Trophoblast cell (in vitro differentiated cells and primary cell): ENCODE measurements around the gene ENTREP1.

Source experiments
- DNase-seq, 2 donors: peaks; one replicate each; pipeline ENCODE4 v3.0.0-alpha.2; 2016
- H2AFZ ChIP-seq: 2 replicates; pipeline ENCODE4 v1.6.1; 2013; ENCODE audit warnings: low read length, moderate library complexity, mild to moderate bottlenecking; ENCODE audit not compliant: insufficient read depth, poor library complexity
- H2AK5ac ChIP-seq: 2 replicates; pipeline ENCODE4 v1.6.1; 2013; ENCODE audit warnings: mild to moderate bottlenecking, low read length
- H2BK120ac ChIP-seq: 2 replicates; pipeline ENCODE4 v1.6.1; 2013; ENCODE audit warnings: low read length, mild to moderate bottlenecking, moderate library complexity; ENCODE audit not compliant: insufficient read depth, poor library complexity
- H2BK12ac ChIP-seq: 2 replicates; pipeline ENCODE4 v1.6.1; 2013; ENCODE audit warnings: mild to moderate bottlenecking, low read length, moderate library complexity
- H2BK5ac ChIP-seq: 2 replicates; pipeline ENCODE4 v1.6.1; 2013; ENCODE audit warnings: low read length, low read depth, moderate library complexity, mild to moderate bottlenecking; ENCODE audit not compliant: poor library complexity
- H3K14ac ChIP-seq: 2 replicates; pipeline ENCODE4 v1.6.1; 2013; ENCODE audit warnings: mild to moderate bottlenecking, low read length
- H3K18ac ChIP-seq: 2 replicates; pipeline ENCODE4 v1.6.1; 2013; ENCODE audit warnings: mild to moderate bottlenecking, low read length
- H3K23ac ChIP-seq: 2 replicates; pipeline ENCODE4 v1.6.1; 2013; ENCODE audit warnings: low read length
- H3K27ac ChIP-seq: 2 replicates; pipeline ENCODE4 v1.5.1; 2013; ENCODE audit warnings: low read depth, mild to moderate bottlenecking, inconsistent platforms, low read length, moderate library complexity
- H3K27me3 ChIP-seq: 2 replicates; pipeline ENCODE4 v1.6.1; 2013; ENCODE audit warnings: inconsistent platforms, mild to moderate bottlenecking, low read length, moderate library complexity; ENCODE audit not compliant: insufficient read depth
- H3K36me3 ChIP-seq, 2 experiments: 1 replicate in 1 of 2; 2 replicates in 1 of 2; pipeline ENCODE4 v1.6.1; 2013; ENCODE audit warnings: low read length in 2 of 2, mild to moderate bottlenecking in 2 of 2, moderate library complexity in 1 of 2; ENCODE audit not compliant: insufficient read depth in 2 of 2, control insufficient read depth in 1 of 2
- H3K4ac ChIP-seq: 2 replicates; pipeline ENCODE4 v1.6.1; 2013; ENCODE audit warnings: low read depth, mild to moderate bottlenecking, low read length, moderate library complexity
- H3K4me1 ChIP-seq, 2 experiments: 1 replicate in 1 of 2; 2 replicates in 1 of 2; pipeline ENCODE4 v1.6.1; 2013; ENCODE audit warnings: low read length in 2 of 2, mild to moderate bottlenecking in 2 of 2, moderate library complexity in 1 of 2; ENCODE audit not compliant: insufficient read depth in 2 of 2, control insufficient read depth in 1 of 2
- H3K4me2 ChIP-seq: 2 replicates; pipeline ENCODE4 v1.6.1; 2013; ENCODE audit warnings: inconsistent platforms, mild to moderate bottlenecking, low read length, moderate library complexity
- H3K4me3 ChIP-seq: 2 replicates; pipeline ENCODE4 v1.5.1; 2013; ENCODE audit warnings: mild to moderate bottlenecking, low read depth, low read length, inconsistent platforms
- H3K79me1 ChIP-seq: one replicate; pipeline ENCODE4 v1.6.1; 2013; ENCODE audit warnings: low read length
- H3K79me2 ChIP-seq: 2 replicates; pipeline ENCODE4 v1.6.1; 2013; ENCODE audit warnings: low read length, mild to moderate bottlenecking; ENCODE audit not compliant: control insufficient read depth, insufficient read depth, poor library complexity
- H3K9ac ChIP-seq: 2 replicates; pipeline ENCODE4 v1.6.1; 2013; ENCODE audit warnings: mild to moderate bottlenecking, low read length
- H3K9me3 ChIP-seq: 2 replicates; pipeline ENCODE4 v1.6.1; 2013; ENCODE audit warnings: low read depth, mild to moderate bottlenecking, control low read depth, inconsistent platforms, low read length; ENCODE audit not compliant: insufficient read depth
- H4K12ac ChIP-seq: 2 replicates; pipeline ENCODE4 v1.6.1; 2013; ENCODE audit warnings: low read depth, mild to moderate bottlenecking, low read length, moderate library complexity
- H4K8ac ChIP-seq: 2 replicates; pipeline ENCODE4 v1.6.1; 2013; ENCODE audit warnings: low read depth, mild to moderate bottlenecking, low read length, moderate library complexity
- H4K91ac ChIP-seq: one replicate; pipeline ENCODE4 v1.6.1; 2013; ENCODE audit warnings: low read depth, mild to moderate bottlenecking, low read length, moderate library complexity
- whole genome bisulfite sequencing: extraction: QIAGEN DNeasy Blood & Tissue Kit; methylation state at CpG from one replicate; pipeline ENCODE4 v1.1.7; 2013; ENCODE audit warnings: missing lambda C conversion rate; ENCODE audit not compliant: insufficient read length, insufficient coverage; ENCODE audit errors: extremely low coverage; 5-methylcytosine and 5-hydroxymethylcytosine counted together

The ENTREP1 gene

GRCh38 chr9:69355232-69355631 lies 30.2 kb downstream of the ENTREP1 start:
- no CpG with 5 or more reads among the region's 1 CpG for WGBS
- H4K91ac ChIP-seq = no peak overlapping the region
- H3K36me3 ChIP-seq = no peaks in the 10 kb centered on the region

GRCh38 chr9:69357030-69357775 lies 32.2 kb downstream of the ENTREP1 start:
- no peak overlapping the region for H3K18ac ChIP-seq
- no CpG with 5 or more reads among the region's 3 CpGs for WGBS
- no peak overlapping the region for H2BK12ac ChIP-seq
- H3K4me2 ChIP-seq = no peak overlapping the region
- no peaks in the 10 kb centered on the region for H3K9me3 ChIP-seq
- H3K27ac ChIP-seq = no peak overlapping the region
- DNase-seq = no peak
- no peak overlapping the region for H3K4ac ChIP-seq
- no peak overlapping the region for H2BK5ac ChIP-seq
- no peaks in the 10 kb centered on the region for H3K79me1 ChIP-seq
- no peak overlapping the region for H4K8ac ChIP-seq
- H3K27me3 ChIP-seq = no peaks in the 10 kb centered on the region
- no peak overlapping the region for H2AFZ ChIP-seq
- no peak overlapping the region for H3K9ac ChIP-seq
- no peak overlapping the region for H4K91ac ChIP-seq
- H3K4me3 ChIP-seq = no peak overlapping the region
- no peaks in the 10 kb centered on the region for H3K79me2 ChIP-seq
- H4K12ac ChIP-seq = no peak overlapping the region
- no peaks in the 10 kb centered on the region for H3K4me1 ChIP-seq
- H2BK120ac ChIP-seq = no peak overlapping the region
- H3K36me3 ChIP-seq = no peaks in the 10 kb centered on the region
- no peak overlapping the region for H3K23ac ChIP-seq
- no peak overlapping the region for H2AK5ac ChIP-seq
- no peak overlapping the region for H3K14ac ChIP-seq

More at GRCh38 chr9:69355232-69355631, 30.2 kb downstream of the ENTREP1 start:
- H2AK5ac ChIP-seq = no peak overlapping the region
- H3K18ac ChIP-seq = no peak overlapping the region
- H3K9me3 ChIP-seq = no peaks in the 10 kb centered on the region
- H3K79me2 ChIP-seq = no peaks in the 10 kb centered on the region
- H2BK120ac ChIP-seq = no peak overlapping the region
- H3K14ac ChIP-seq = no peak overlapping the region
- H3K27ac ChIP-seq = no peak overlapping the region
- no peaks in the 10 kb centered on the region for H3K27me3 ChIP-seq
- H3K4me3 ChIP-seq = no peak overlapping the region
- H3K9ac ChIP-seq = no peak overlapping the region
- H2BK12ac ChIP-seq = no peak overlapping the region
- H2AFZ ChIP-seq = no peak overlapping the region
- H3K79me1 ChIP-seq = no peaks in the 10 kb centered on the region
- no peak overlapping the region for H3K4me2 ChIP-seq
- no peak for DNase-seq
- H3K4ac ChIP-seq = no peak overlapping the region
- H4K12ac ChIP-seq = no peak overlapping the region
- no peak overlapping the region for H3K23ac ChIP-seq
- no peak overlapping the region for H2BK5ac ChIP-seq
- H3K4me1 ChIP-seq = no peaks in the 10 kb centered on the region
- H4K8ac ChIP-seq = no peak overlapping the region

GRCh38 chr9:69357821-69358220 lies 32.8 kb downstream of the ENTREP1 start:
- no peak for DNase-seq
- Histone ChIP-seq H3K23ac (no peak overlapping the region), H2BK12ac (no peak overlapping the region), H3K79me2 (no peaks in the 10 kb centered on the region), H3K18ac (no peak overlapping the region), H3K27me3 (no peaks in the 10 kb centered on the region), H2AFZ (no peak overlapping the region), H4K8ac (no peak overlapping the region), H3K36me3 (no peaks in the 10 kb centered on the region), H3K27ac (no peak overlapping the region), H2BK5ac (no peak overlapping the region), H3K79me1 (no peaks in the 10 kb centered on the region), H3K14ac (no peak overlapping the region), H3K4me3 (no peak overlapping the region), H4K12ac (no peak overlapping the region), H3K4me1 (no peaks in the 10 kb centered on the region), H3K9me3 (no peaks in the 10 kb centered on the region), H3K9ac (no peak overlapping the region), H4K91ac (no peak overlapping the region), H3K4ac (no peak overlapping the region), H3K4me2 (no peak overlapping the region), H2AK5ac (no peak overlapping the region), H2BK120ac (no peak overlapping the region)
- WGBS = no CpG with 5 or more reads among the region's 4 CpGs

GRCh38 chr9:69363191-69363590 lies 38.2 kb downstream of the ENTREP1 start:
- H2AFZ ChIP-seq = no peak overlapping the region
- no peaks in the 10 kb centered on the region for H3K36me3 ChIP-seq
- H3K9me3 ChIP-seq = no peaks in the 10 kb centered on the region
- H4K12ac ChIP-seq = no peak overlapping the region
- H3K14ac ChIP-seq = no peak overlapping the region
- no peaks in the 10 kb centered on the region for H3K27me3 ChIP-seq
- no peak overlapping the region for H4K8ac ChIP-seq
- DNase-seq = no peak
- no peak overlapping the region for H3K23ac ChIP-seq
- H3K79me1 ChIP-seq = no peaks in the 10 kb centered on the region
- no peak overlapping the region for H4K91ac ChIP-seq
- no peak overlapping the region for H3K4ac ChIP-seq
- H2AK5ac ChIP-seq = no peak overlapping the region
- H3K9ac ChIP-seq = no peak overlapping the region
- H2BK5ac ChIP-seq = no peak overlapping the region
- no peak overlapping the region for H3K4me2 ChIP-seq
- WGBS = no CpG with 5 or more reads among the region's 1 CpG
- no peaks in the 10 kb centered on the region for H3K4me1 ChIP-seq
- H2BK12ac ChIP-seq = no peak overlapping the region
- H3K79me2 ChIP-seq = no peaks in the 10 kb centered on the region
- no peak overlapping the region for H3K27ac ChIP-seq
- H3K18ac ChIP-seq = no peak overlapping the region
- no peak overlapping the region for H2BK120ac ChIP-seq
- H3K4me3 ChIP-seq = no peak overlapping the region
